DMS53 (cell line): ENCODE results near the gene BRD3.

Source experiments
- DNase-seq: peaks from one replicate; lab custom pipeline; 2025; lab: John Stamatoyannopoulos, UW

BRD3 gene

DNA sequence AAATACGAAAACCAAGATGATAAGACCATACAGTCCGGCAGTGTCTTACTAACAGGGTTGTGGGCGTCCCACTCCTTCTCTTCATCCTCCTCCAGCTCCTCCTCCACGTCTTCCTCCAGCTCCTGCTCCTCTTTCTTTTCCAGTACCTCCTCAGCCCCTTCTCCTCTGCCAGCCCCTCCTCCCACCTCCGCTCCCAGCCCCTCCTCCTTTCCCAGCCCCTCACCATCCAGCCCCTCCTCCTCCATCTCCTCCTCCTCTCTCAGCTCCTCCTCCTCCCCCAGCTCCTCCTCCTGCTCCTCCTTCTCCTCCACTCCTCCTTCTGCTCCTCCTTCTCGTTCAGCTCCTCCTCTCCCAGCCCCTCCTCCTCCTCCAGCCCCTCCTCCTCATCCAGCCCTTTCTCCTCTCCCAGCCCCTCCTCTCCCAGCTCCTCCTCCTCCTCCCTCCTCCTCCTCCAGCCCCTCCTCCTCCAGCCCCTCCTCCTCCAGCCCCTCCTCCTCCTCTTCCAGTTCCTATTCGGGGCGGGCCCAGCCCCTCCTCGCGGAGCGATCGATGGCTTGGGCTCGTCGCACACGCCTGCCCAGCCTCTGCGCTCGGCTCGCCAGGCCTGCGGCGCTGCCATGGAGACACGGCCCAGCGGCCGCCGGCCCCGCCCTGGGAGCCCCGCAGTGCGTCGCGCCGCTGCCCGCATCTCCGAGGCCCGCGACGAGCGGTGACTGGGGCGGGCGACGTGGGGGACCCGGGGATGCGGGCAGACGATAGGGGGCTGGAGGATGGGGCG, 42.8 kb downstream of the BRD3 start, which contains the start of gene BRD3OS:
BRD3OS (plus strand) TSS at position 654 of the 778 bp plus-strand sequence. CDS start 1,267 bp downstream, outside the sequence.
- DNase-seq: peak; percentile 99

DNA sequence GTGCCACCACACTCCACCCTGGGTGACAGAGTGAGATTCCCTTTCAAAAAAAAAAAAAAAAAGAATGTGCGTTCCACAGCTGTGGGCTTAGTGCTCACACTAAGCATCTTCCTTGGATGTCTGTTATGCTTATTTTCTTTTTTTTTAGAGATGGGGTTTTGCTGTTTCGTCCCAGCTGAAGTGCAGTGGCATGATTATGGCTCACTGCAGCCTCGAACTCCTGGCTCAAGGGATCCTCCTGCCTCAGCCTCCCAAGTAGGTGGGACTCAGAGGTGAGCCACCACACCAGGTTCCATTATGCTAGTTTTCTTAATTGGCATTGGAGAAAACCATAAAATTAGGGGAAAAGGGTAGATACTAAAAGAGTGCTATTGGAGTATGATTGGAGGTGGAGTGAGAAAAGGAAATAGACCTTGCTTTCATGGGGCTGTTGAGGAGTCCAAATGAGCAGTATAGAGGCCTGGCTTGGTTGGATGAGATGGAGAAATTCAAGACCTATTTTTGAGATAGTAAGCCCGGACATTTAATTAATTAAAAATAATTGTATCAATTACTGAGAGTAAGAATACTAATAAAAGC, 43.5 kb downstream of the BRD3 start:
- peak; percentile 44 for DNase-seq

DNA sequence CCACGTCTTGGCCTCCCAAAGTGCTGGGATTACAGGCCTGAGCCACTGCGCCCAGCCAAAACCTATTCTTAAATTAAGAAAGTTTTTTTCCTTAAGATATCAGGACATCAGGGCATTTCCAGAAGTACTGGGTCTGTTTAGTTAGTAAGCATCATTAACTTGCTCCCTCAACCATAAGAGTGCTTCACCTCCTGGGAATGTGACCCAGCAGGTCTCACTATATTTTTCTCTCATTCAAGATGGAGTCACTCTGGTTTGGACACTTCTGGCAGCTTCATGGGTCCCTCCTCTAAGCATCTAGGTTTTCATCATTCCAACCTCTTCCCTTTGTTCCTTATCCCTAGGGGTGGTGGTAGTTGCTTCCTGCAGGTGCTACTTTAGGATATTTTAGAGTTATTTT, 52.9 kb downstream of the BRD3 start:
- DNase-seq: no peak

GRCh38 chr9:134011401-134011800, 56.4 kb downstream of the BRD3 start:
- DNase-seq: no peak

GRCh38 chr9:134010310-134011173, 57.3 kb downstream of the BRD3 start:
- DNase-seq: peak; percentile 88

DNA sequence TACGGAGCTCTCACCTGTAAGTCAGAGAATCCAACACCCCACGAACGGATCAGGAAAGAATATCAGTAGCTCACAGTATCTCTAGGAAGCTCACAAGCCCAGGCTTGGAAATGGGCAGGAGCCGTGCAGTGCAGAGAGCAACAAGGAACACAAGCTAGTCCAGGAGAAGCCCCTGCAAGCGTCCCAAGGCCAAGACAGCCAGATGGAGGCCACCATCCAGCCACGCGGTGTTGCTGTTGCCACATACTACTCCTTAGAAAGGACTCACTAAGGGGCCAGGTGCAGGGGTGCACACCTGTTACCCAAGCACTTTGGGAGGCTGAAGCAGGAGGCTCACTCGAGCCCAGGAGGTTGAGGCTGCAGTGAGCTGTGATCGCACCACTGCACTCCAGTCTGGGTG, 60.3 kb downstream of the BRD3 start:
- DNase-seq: no peak

DNA sequence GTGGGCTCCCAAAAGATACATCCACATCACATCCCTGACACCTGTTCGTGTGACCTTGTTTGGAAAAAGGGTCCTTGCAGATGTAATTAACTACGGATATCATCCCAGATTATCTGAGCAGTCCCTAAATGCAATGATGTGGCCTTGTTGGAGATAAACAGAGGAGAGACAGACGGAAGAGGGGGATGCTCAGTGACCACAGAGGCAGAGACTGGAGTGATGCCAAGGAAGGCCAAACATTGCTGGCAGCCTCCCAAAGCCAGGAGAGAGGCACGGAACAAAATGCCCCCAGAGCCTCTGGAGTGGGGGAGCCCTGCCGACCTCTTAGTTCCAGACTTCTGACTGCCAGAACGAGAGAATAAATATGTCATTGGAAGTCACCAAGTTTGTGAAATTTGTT, 60.7 kb downstream of the BRD3 start:
- no peak for DNase-seq

DNA sequence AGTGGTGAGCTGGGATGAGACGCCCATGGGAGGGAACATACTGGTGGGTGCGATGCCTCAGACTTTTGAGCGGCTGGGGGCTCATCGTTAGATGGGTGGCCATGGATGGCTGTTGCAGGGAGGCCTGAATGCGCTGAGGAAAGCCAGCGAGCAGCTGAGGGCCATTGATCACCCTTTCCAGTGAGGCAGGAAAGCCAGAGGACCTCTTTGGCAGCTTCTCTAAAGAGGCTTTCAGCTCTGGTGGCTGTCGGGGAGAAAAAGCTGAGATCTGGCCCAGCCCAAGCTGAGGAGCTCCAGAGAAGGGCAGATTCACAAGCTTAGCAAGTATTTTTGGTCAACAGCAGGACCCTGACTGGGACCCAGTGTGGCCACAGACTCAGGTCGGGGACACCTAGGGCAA, 62.4 kb downstream of the BRD3 start:
- DNase-seq: no peak

GRCh38 chr9:134004881-134005280, 62.9 kb downstream of the BRD3 start:
- no peak for DNase-seq

GRCh38 chr9:134004131-134004873, 63.5 kb downstream of the BRD3 start:
- no peak for DNase-seq

DNA sequence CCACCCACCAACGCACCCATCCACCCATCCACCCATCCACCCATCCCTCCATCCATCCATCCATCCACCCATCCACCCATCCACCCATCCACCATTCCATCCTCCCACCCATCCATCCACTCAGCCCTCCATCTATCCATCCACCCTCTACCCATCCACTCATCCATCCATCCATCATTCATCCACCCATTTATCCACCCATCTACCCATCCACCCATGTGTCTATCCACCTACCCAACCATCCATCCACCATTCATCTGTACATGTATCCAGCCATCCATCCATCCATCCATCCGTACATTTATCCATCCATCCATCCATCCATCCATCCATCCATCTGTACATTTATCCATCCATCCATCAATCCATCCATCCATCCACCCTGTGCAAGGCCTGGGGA, 64.6 kb downstream of the BRD3 start:
- DNase-seq: no peak

DNA sequence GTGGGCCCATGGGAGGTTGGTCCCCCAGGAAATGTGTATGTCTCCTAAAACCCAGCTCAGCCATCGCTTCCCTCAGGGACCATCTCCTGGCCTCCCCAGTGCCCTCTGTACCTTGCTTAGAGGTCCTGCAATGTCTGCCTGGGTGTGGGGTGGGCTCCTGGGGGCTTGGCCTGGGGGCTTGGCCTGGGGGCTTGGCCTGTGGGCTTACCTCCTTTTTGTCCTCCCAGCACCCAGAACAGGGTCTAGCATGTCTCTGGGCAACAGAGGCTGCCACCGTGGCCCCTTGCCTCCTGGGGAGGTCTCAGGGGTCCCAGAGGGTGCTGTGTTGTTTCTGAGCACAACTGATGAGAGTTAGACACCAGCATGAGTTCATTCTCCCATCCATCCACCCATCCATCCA, 65.0 kb downstream of the BRD3 start:
- DNase-seq: no peak

GRCh38 chr9:133999851-134000265, 68.0 kb downstream of the BRD3 start:
- no peak for DNase-seq

DNA sequence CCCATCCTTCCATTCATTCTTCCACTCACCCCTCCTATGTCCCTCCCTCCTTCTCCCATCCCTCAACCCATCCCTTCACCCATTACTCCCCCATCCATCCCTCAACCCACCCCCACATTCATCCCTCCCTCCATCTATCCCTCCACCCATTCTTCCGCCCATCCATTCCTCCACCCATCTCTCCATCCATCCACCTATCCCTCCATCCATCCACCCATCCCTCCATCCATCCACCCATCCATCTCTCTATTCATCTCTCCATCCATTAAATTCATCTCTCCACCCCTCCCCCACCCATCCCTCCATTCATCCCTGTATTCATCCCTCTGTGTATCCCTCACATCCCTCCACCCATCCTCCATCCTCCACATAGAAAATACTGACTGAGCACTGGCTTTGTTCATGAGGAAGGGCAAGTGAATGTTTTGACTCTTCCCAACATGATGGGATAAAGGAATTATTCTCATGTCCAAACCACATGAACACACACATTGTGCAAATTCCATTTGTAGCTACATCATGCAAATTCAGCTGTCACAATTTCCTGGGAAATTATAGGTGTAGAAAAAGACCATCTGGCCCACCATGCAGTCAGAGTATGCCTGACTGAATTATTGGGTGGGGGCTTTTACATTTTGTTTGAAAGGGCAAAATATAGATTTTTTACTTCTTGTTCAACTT, 68.8 kb downstream of the BRD3 start:
- no peak for DNase-seq

- DNase-seq: no peak
These were observed 70.2 kb downstream of the BRD3 start for GRCh38 chr9:133997584-133997983.

DNA sequence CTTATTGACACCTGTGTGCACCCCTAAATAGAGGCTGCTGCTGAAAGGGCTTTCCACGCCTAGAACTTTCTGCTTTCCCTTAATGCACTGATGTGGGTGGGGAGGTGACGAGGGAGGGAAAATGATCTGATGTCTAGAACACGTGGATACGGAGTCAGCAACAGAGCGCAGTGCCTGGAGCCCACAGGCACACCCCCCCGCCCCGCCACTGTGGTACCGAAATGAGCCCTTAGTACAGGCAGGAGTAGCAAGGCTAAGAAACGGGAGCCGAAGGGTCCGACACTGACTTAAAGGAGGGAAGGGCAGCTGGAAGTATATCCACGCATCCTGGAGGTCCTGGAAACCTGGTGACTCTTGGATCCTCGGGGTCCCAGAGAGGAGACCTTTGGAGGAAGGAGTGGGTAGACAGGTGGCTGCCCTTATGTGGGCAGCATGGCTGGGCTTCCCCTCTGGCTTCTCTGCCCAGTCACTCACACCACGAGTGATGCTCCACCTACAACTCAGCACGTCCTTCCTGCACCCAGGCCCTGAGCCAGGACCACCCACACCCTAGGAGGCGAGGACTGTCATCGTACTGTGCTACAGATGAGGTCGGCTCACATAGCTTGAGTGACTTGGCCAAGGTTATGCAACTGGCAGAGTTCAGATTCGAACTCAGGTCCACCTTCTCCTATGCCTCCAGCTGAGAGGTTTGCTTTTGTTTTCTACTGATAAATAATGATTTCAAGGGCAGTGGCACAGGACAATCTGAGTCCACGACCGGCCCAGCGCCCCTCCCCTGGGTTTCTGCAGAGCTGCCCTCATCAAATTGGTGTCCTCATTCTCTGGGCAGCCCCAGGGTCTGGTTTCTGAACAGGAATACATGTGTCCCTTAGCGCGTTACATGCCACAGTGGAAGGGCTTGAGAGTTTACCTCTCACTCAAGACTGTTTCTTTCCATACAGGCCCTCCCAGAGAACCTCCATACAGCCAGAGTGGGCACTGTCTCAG, 71.0 kb downstream of the BRD3 start:
- DNase-seq: no peak

DNA sequence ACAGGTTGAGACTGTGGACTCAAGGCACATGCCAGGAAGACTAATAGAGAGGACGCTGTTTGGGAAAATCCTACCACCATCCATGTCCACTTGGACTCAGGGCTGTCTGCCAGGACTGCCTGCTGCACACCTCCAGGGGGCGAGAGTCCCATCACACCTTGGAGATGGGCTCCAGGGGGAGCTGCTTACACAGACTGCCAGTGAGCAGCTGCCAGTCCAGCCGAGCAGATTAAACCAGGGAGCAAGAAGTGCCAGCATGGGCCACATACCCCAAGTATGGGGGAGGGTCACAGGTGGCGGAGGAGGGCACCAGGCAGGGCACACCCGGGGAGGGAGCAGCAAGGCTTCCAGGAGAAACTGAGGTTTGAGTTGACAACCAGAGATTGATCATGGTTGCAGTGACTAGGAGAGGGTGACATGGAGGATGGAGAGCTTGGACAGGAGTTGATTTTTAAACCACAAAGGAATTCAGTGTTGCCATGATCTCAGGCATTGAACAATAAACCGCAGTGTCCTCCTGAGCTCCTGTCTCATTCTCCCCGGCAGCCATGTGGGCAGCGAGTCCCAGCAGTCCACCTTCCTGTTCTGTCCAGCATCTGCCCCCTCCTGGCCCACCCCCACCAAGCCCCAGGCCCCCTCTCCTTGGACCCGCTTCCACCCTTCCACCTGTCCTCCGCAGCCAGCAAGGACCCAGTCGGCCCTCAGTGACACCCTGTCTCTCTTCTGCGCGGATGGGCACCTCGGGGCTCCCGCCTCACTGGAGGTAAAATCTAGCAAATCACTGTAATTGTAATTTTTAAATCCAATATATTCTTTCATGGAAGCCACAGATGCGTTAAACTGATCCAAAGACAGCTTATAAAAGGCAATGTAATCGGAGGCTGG, 72.6 kb downstream of the BRD3 start:
- DNase-seq: peak; percentile 60

- DNase-seq: peak; percentile 85
These were observed 73.3 kb downstream of the BRD3 start for GRCh38 chr9:133994353-133995011.
